Suprapubic skin (tissue), 4 donors: ENCODE data around the gene COG7. TPM values are rescaled to one million over a fixed set of nuclear protein-coding genes. Genes with fewer than 3 reads are reported as not detected.

Experiments used
- DNase-seq, 2 donors: peaks; one replicate each; pipeline ENCODE4 v3.0.0-alpha.2; 2019; ENCODE audit warnings: low spot score in 2 of 2
- H3K27ac ChIP-seq: fragments of 200-600 bp; sonication (generic); one replicate; pipeline ENCODE4 v1.5.1; 2019
- H3K27me3 ChIP-seq: fragments of 200-600 bp; sonication (generic); one replicate; pipeline ENCODE4 v1.5.1; 2019
- H3K36me3 ChIP-seq: fragments of 200-600 bp; sonication (generic); one replicate; pipeline ENCODE4 v1.5.1; 2019
- H3K4me1 ChIP-seq: fragments of 200-600 bp; sonication (generic); one replicate; pipeline ENCODE4 v1.5.1; 2019
- H3K4me3 ChIP-seq: fragments of 200-600 bp; sonication (generic); one replicate; pipeline ENCODE4 v1.5.1; 2019; ENCODE audit warnings: mild to moderate bottlenecking
- H3K9me3 ChIP-seq: fragments of 200-600 bp; sonication (generic); one replicate; pipeline ENCODE4 v1.5.1; 2019
- CTCF ChIP-seq, 2 donors: fragments of 200-600 bp in 1 of 2; fragments of 450-650 bp in 1 of 2; sonication (generic) in 1 of 2; IDR thresholded peaks; one replicate each; pipeline ENCODE4 v1.5.1; 2016 to 2019; ENCODE audit warnings: antibody characterized with exemption in 2 of 2, mild to moderate bottlenecking in 1 of 2, moderate library complexity in 1 of 2
- EP300 ChIP-seq: sonication (generic); formaldehyde crosslinking; IDR thresholded peaks from one replicate; pipeline ENCODE4 v1.6.1; 2017; ENCODE audit warnings: antibody characterized with exemption
- POLR2A ChIP-seq, 2 donors: fragments of 450-650 bp; IDR thresholded peaks; one replicate each; pipeline ENCODE4 v1.6.1; 2017; ENCODE audit warnings: antibody characterized with exemption in 2 of 2, mild to moderate bottlenecking in 2 of 2, moderate library complexity in 2 of 2
- POLR2AphosphoS5 ChIP-seq, 3 donors: sonication (generic); formaldehyde crosslinking; IDR thresholded peaks; one replicate each; pipeline ENCODE4 v1.6.1; 2017; ENCODE audit warnings: antibody characterized with exemption in 3 of 3
- WGBS: methylation state at CpG from one replicate; pipeline ENCODE4 v1.1.5; 2018; 5-methylcytosine and 5-hydroxymethylcytosine counted together
- total RNA-seq, 4 donors: library from RNA; depleted of rRNA; stranded (reverse); fragments of >200 nt; gene quantifications; one replicate each; pipeline ENCODE4 v1.1.0, GENCODE V29; 2016

Gene COG7
- total RNA-seq, 4 donors from 2014 or later: 16.3 to 73.7 (median 24.6) TPM

- no peak for DNase-seq
- 92% methylated on average over 5 of the region's 5 CpGs for WGBS
- Histone ChIP-seq H3K4me1 (no peaks in the 10 kb centered on the region), H3K9me3 (no peaks in the 10 kb centered on the region), H3K27me3 (no peaks in the 10 kb centered on the region), H3K27ac (no peak overlapping the region), H3K4me3 (no peak overlapping the region), H3K36me3 (no peaks in the 10 kb centered on the region)
- TF ChIP-seq POLR2A (IDR thresholded peaks at IDR 0.05) (no peak), POLR2AphosphoS5 (IDR thresholded peaks at IDR 0.05) (no peak), EP300 (no peak), CTCF (IDR thresholded peaks at IDR 0.05) (no peak)
Observed at GRCh38 chr16:23378921-23379320, 74.1 kb downstream of the COG7 start.

GRCh38 chr16:23378256-23378655, 74.7 kb downstream of the COG7 start:
- Histone ChIP-seq H3K9me3 (no peaks in the 10 kb centered on the region), H3K27me3 (no peaks in the 10 kb centered on the region), H3K27ac (no peak overlapping the region), H3K4me1 (no peaks in the 10 kb centered on the region), H3K36me3 (no peaks in the 10 kb centered on the region), H3K4me3 (no peak overlapping the region)
- DNase-seq: no peak
- WGBS: 83% methylated on average over 7 of the region's 8 CpGs
- TF ChIP-seq EP300 (no peak), CTCF (IDR thresholded peaks at IDR 0.05) (no peak), POLR2A (IDR thresholded peaks at IDR 0.05) (no peak), POLR2AphosphoS5 (IDR thresholded peaks at IDR 0.05) (no peak)

- Histone ChIP-seq H3K9me3 (no peaks in the 10 kb centered on the region), H3K27ac (no peak overlapping the region), H3K4me1 (no peaks in the 10 kb centered on the region), H3K27me3 (no peaks in the 10 kb centered on the region), H3K4me3 (no peak overlapping the region), H3K36me3 (no peaks in the 10 kb centered on the region)
- TF ChIP-seq CTCF (IDR thresholded peaks at IDR 0.05) (no peak), POLR2AphosphoS5 (IDR thresholded peaks at IDR 0.05) (no peak), POLR2A (IDR thresholded peaks at IDR 0.05) (no peak), EP300 (no peak)
- DNase-seq: no peak
- 69% methylated on average over 7 of the region's 9 CpGs for WGBS
Observed at GRCh38 chr16:23377071-23377931, 75.7 kb downstream of the COG7 start.

GRCh38 chr16:23375643-23376042, 77.3 kb downstream of the COG7 start:
- 82% methylated on average over 4 of the region's 7 CpGs for WGBS
- no peak for DNase-seq

More at GRCh38 chr16:23375643-23376042, 77.3 kb downstream of the COG7 start:
- Histone ChIP-seq H3K27ac (no peak overlapping the region), H3K27me3 (no peaks in the 10 kb centered on the region), H3K36me3 (no peaks in the 10 kb centered on the region), H3K9me3 (no peaks in the 10 kb centered on the region), H3K4me1 (no peaks in the 10 kb centered on the region), H3K4me3 (no peak overlapping the region)
- TF ChIP-seq EP300 (no peak), CTCF (IDR thresholded peaks at IDR 0.05) (no peak), POLR2A (IDR thresholded peaks at IDR 0.05) (no peak), POLR2AphosphoS5 (IDR thresholded peaks at IDR 0.05) (no peak)
